Measurements from ENCODE around the gene ABCB1. TPM values are rescaled to one million over a fixed set of nuclear protein-coding genes. Genes with fewer than 3 reads are reported as not detected.

The ABCB1 gene
- total and polyA plus RNA-seq, 2 of the 8 experiments (the other 6 are each of a cell fraction or from before 2014, with no cell fraction given): 0.51 to 1.2 TPM

GRCh38 chr7:87598234-87599009 is 2.3 kb downstream of the ABCB1 start:
- no peak overlapping the region for H4K8ac ChIP-seq (ENCODE audit: extremely low read depth, insufficient read depth, low read length)
- no peaks in the 10 kb centered on the region for H3K79me1 ChIP-seq (ENCODE audit: low read depth, low read length)
- H3K27ac ChIP-seq (ENCODE audit: low read depth, low read length): no peak overlapping the region
- no peak overlapping the region for H2BK20ac ChIP-seq (ENCODE audit: low read length)
- no peak overlapping the region for H3K56ac ChIP-seq (replicated peaks; ENCODE audit: insufficient read length, low read depth, low read length)
- no peak overlapping the region for H3K4ac ChIP-seq (replicated peaks; ENCODE audit: insufficient read length, low read depth, low read length)
- no peaks in the 10 kb centered on the region for H3K36me3 ChIP-seq (ENCODE audit: control insufficient read depth in 2 of 4, insufficient read depth in 4 of 4, low read length in 3 of 4)
- H3K23ac ChIP-seq (ENCODE audit: insufficient read length): no peak overlapping the region
- no peaks in the 10 kb centered on the region for H3K9me3 ChIP-seq (ENCODE audit: insufficient read depth in 2 of 2, low read depth in 1 of 2, low read length in 1 of 2)
- POLR2A ChIA-PET (ENCODE audit: partially characterized antibody): no interaction called here
- H2AFZ ChIP-seq (ENCODE audit: low read length): no peak overlapping the region
- no peak for FAIRE-seq
- H2BK5ac ChIP-seq (ENCODE audit: low read depth, low read length): no peak overlapping the region
- CTCF ChIA-PET (ENCODE audit: partially characterized antibody): no interaction called here
- no peak overlapping the region for H2BK120ac ChIP-seq (replicated peaks; ENCODE audit: low read depth, low read length)
- peaks cover 0 to 4% (median 2%) of the 10 kb centered on the region in 4 experiments; a peak in 4 of 7 replicates for H3K4me1 ChIP-seq (replicated peaks in 1 of 4; ENCODE audit: control insufficient read depth in 3 of 4, insufficient read depth in 4 of 4, low read length in 3 of 4)
- H2BK12ac ChIP-seq (ENCODE audit: low read depth, low read length): no peak overlapping the region
- peaks cover 5 to 21% (median 16%) of the 10 kb centered on the region in 4 experiments for H3K27me3 ChIP-seq (replicated peaks in 1 of 4; ENCODE audit: control insufficient read depth in 3 of 4, extremely low read depth in 1 of 4, insufficient read depth in 3 of 4, low read length in 3 of 4)
- WGBS, 2 experiments (ENCODE audit: extremely low coverage in 1 of 2, insufficient coverage in 1 of 2, insufficient read length in 1 of 2, insufficient replicate concordance in 2 of 2, low coverage in 1 of 2, low lambda C conversion rate in 2 of 2, missing lambda C conversion rate in 1 of 2): 89% methylated on average over 4 of the region's 4 CpGs; no CpG with 5 or more reads in 1 of the 2 experiments
- H3K23me2 ChIP-seq (ENCODE audit: low read depth, low read length): peaks cover 6% of the 10 kb centered on the region
- H2BK15ac ChIP-seq (ENCODE audit: low read length): no peak overlapping the region
- peaks cover 0 to 2% of the 10 kb centered on the region in 2 experiments for H4K20me1 ChIP-seq (replicated peaks in 1 of 2; ENCODE audit: control insufficient read depth in 1 of 2, insufficient read depth in 2 of 2, low read length in 2 of 2)
- H3K9ac ChIP-seq (replicated peaks in 1 of 4; ENCODE audit: extremely low read depth in 1 of 4, low read depth in 3 of 4, low read length in 3 of 4): no peak overlapping the region
- H2AK5ac ChIP-seq (ENCODE audit: low read depth, low read length): no peak overlapping the region
- no peak overlapping the region for H3K14ac ChIP-seq (ENCODE audit: insufficient read length)
- no peak overlapping the region for H3K18ac ChIP-seq (ENCODE audit: extremely low read depth, low read length)
- DNase-seq (ENCODE audit: low read depth in 1 of 2, low spot score in 2 of 2): no peak
- no peak overlapping the region for H3K4me3 ChIP-seq (ENCODE audit: extremely low read depth in 1 of 4, insufficient read depth in 2 of 4, low read depth in 3 of 4, low read length in 4 of 4)
- no peak overlapping the region for H4K5ac ChIP-seq (ENCODE audit: insufficient read length, low read depth, low read length)
- no peaks in the 10 kb centered on the region for H3K79me2 ChIP-seq (ENCODE audit: control insufficient read depth in 1 of 2, insufficient read depth in 2 of 2, low read length in 2 of 2)
- H3K4me2 ChIP-seq (ENCODE audit: insufficient read depth in 1 of 2, low read depth in 2 of 2, low read length in 2 of 2): no peak overlapping the region
- no peak overlapping the region for H4K91ac ChIP-seq (replicated peaks; ENCODE audit: insufficient read length, low read length)
- TF ChIP-seq YY1 (IDR thresholded peaks at IDR 0.05; ENCODE audit: low read depth, low read length) (no peak), EGR1 (IDR thresholded peaks at IDR 0.05; ENCODE audit: borderline replicate concordance, low read depth, low read length) (no peak), TAF1 (IDR thresholded peaks at IDR 0.05; ENCODE audit: low read depth, low read length) (no peak), RFX5 (IDR thresholded peaks at IDR 0.05; ENCODE audit: borderline replicate concordance, low read depth, low read length) (no peak), SP4 (IDR thresholded peaks at IDR 0.05; ENCODE audit: low read length) (no peak), CHD1 (IDR thresholded peaks at IDR 0.05; ENCODE audit: low read depth, low read length) (no peak), TCF12 (IDR thresholded peaks at IDR 0.05; ENCODE audit: low read depth, low read length) (no peak), HDAC2 (IDR thresholded peaks at IDR 0.05; ENCODE audit: borderline replicate concordance in 1 of 2, low read depth in 2 of 2, low read length in 2 of 2) (no peak), FOSL1 (IDR thresholded peaks at IDR 0.05; ENCODE audit: insufficient read depth, low read depth, low read length) (no peak), MAX (IDR thresholded peaks at IDR 0.05) (no peak)
